A673 (cell line): ENCODE results near the gene KRAS. TPM values are rescaled to one million over a fixed set of nuclear protein-coding genes. Genes with fewer than 3 reads are reported as not detected.

ENCODE experiments used
- BruUV-seq: library from RNA; stranded (reverse); fragments of 400-500 nt; replicated peaks from 2 replicates; lab custom pipeline; 2021; lab: Mats Ljungman, UMichigan
- CTCF ChIA-PET: fragments of 300-600 bp; sonication (Branson Sonifier 250); formaldehyde crosslinking; loops from one replicate; lab custom pipeline; 2022; ENCODE audit warnings: antibody characterized with exemption; lab: Charles Lee
- POLR2A ChIA-PET: fragments of 300-600 bp; sonication (Branson Sonifier 250); formaldehyde crosslinking; loops from one replicate; lab custom pipeline; 2022; ENCODE audit warnings: antibody characterized with exemption; ENCODE audit not compliant: low non-redundant PET; lab: Charles Lee
- DNase-seq: peaks from one replicate; pipeline ENCODE4 v3.0.0-alpha.2; 2015; ENCODE audit warnings: low spot score
- H3K27ac ChIP-seq: fragments of 200-600 bp; sonication (generic); 2 replicates; pipeline ENCODE4 v1.5.1; 2016; ENCODE audit warnings: mixed run types, low read depth, mild to moderate bottlenecking, mixed read lengths, antibody characterized with exemption, low read length; ENCODE audit not compliant: poor library complexity, severe bottlenecking
- H3K27me3 ChIP-seq: fragments of 200-600 bp; sonication (generic); replicated peaks from 2 replicates; pipeline ENCODE4 v1.6.1; 2017; ENCODE audit warnings: mixed run types, low read depth, mild to moderate bottlenecking, mixed read lengths, antibody characterized with exemption, low read length; ENCODE audit not compliant: insufficient read depth, poor library complexity
- H3K36me3 ChIP-seq: fragments of 200-600 bp; sonication (generic); 2 replicates; pipeline ENCODE4 v1.6.1; 2016; ENCODE audit warnings: mixed run types, mild to moderate bottlenecking, mixed read lengths, antibody characterized with exemption, low read length; ENCODE audit not compliant: insufficient read depth, poor library complexity, severe bottlenecking
- H3K4me1 ChIP-seq: fragments of 200-600 bp; sonication (generic); 2 replicates; pipeline ENCODE4 v1.6.1; 2017; ENCODE audit warnings: mixed run types, mild to moderate bottlenecking, mixed read lengths, antibody characterized with exemption, low read length; ENCODE audit not compliant: insufficient read depth, poor library complexity, severe bottlenecking
- H3K4me3 ChIP-seq: fragments of 200-600 bp; sonication (generic); 2 replicates; pipeline ENCODE4 v1.5.1; 2016; ENCODE audit warnings: low read depth, mixed run types, mild to moderate bottlenecking, mixed read lengths, low read length; ENCODE audit not compliant: poor library complexity, severe bottlenecking
- H3K9me3 ChIP-seq: fragments of 200-600 bp; sonication (generic); 2 replicates; pipeline ENCODE4 v1.6.1; 2016; ENCODE audit warnings: mixed run types, low read depth, mild to moderate bottlenecking, mixed read lengths, antibody characterized with exemption, low read length; ENCODE audit not compliant: poor library complexity, severe bottlenecking
- EZH2 ChIP-seq: fragments of 200-600 bp; sonication (generic); IDR thresholded peaks from 2 replicates; pipeline ENCODE4 v1.6.1; 2017; ENCODE audit warnings: borderline replicate concordance, low read depth, mild to moderate bottlenecking, mixed read lengths, antibody characterized with exemption, low read length; ENCODE audit not compliant: poor library complexity, severe bottlenecking
- intact Hi-C: fragments of 100-400 bp; cut with micrococcal nuclease; formaldehyde crosslinking; loops from one replicate; pipeline ENCODE4 v1.10.0; 2022; ENCODE audit not compliant: unreplicated experiment
- total RNA-seq: library from RNA; stranded (reverse); gene quantifications from 2 replicates; pipeline ENCODE4 v1.2.3, GENCODE V29; 2021
- TF ChIP-seq, protein P1 (sequence below): fragments of 300-800, 200-600 bp; sonication (generic); conservative IDR thresholded peaks from 2 replicates; pipeline ENCODE4 v1.5.1; 2017; ENCODE audit warnings: low read depth, mild to moderate bottlenecking, antibody characterized with exemption, low read length, moderate library complexity, mixed read lengths

KRAS gene
- total RNA-seq, 1 experiment from 2014 or later = 25.2 TPM

DNA sequence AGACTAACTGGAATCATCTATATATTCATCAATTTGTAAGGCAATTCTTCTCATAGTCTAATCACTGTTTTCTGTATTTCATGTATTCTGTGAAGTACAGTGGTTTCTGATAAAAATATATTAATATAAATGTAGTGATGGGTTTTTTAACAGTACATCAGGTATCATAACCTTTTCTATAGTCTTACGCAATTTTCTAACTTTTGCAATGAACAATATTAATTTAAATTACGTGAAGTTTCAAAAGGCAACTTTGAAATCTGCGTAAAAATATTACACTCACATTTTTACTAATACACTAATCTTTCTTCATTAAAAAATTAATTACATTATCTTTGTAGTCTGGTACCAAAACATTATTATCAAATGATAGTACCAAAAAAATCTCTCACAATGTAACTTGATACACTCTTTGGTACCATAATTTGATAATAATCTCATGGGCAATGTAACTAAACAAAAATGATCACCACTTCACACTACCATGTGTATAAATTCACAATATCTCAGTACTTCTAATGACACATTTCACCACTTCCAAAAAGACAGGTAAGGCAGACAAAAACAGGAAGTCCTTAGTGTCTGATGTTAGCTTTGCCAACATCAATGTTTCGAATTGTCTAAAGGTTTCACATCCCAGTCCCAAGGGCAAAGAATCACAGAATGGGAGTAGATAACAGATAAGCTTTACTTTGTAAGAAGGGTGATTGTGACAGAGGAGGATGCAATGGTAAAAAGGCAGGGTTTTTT lies 64.5 kb downstream of the KRAS start:
- Histone ChIP-seq H3K4me1 (no peaks in the 10 kb centered on the region), H3K4me3 (no peak overlapping the region), H3K9me3 (no peaks in the 10 kb centered on the region), H3K27me3 (no peaks in the 10 kb centered on the region), H3K27ac (no peak overlapping the region), H3K36me3 (no peaks in the 10 kb centered on the region)
- ChIA-PET CTCF (no interaction called here), POLR2A (no interaction called here)
- no TSS peak for BruUV-seq
- DNase-seq = no peak
- TF ChIP-seq, protein P1, sequence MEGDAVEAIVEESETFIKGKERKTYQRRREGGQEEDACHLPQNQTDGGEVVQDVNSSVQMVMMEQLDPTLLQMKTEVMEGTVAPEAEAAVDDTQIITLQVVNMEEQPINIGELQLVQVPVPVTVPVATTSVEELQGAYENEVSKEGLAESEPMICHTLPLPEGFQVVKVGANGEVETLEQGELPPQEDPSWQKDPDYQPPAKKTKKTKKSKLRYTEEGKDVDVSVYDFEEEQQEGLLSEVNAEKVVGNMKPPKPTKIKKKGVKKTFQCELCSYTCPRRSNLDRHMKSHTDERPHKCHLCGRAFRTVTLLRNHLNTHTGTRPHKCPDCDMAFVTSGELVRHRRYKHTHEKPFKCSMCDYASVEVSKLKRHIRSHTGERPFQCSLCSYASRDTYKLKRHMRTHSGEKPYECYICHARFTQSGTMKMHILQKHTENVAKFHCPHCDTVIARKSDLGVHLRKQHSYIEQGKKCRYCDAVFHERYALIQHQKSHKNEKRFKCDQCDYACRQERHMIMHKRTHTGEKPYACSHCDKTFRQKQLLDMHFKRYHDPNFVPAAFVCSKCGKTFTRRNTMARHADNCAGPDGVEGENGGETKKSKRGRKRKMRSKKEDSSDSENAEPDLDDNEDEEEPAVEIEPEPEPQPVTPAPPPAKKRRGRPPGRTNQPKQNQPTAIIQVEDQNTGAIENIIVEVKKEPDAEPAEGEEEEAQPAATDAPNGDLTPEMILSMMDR = no peak
- TF ChIP-seq EZH2 = no peak
- intact Hi-C loops = no loop called here

DNA sequence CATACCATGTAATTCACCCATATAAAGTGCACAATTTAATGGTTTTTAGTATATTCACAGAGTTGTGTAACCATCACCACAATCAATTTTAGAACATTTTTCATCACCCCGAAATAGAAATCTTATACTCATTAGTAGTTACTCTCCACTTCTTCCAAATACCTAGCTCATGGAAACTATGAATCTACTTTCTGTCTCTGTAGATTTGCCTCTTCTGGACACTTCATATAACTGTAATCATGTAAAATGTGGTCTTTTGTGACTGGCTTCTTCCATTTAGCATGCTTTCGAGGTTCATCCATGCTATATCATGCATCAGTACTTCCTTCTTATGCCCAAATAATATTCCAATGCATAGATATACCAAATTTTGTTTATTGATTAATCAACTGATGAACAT lies 66.6 kb downstream of the KRAS start:
- no TSS peak for BruUV-seq
- H3K27ac ChIP-seq = no peak overlapping the region
- no peak overlapping the region for H3K4me3 ChIP-seq
- CTCF ChIA-PET = no interaction called here
- DNase-seq = no peak
- no peaks in the 10 kb centered on the region for H3K27me3 ChIP-seq
- no peaks in the 10 kb centered on the region for H3K9me3 ChIP-seq
- POLR2A ChIA-PET = no interaction called here
- no peaks in the 10 kb centered on the region for H3K36me3 ChIP-seq
- intact Hi-C loops = no loop called here
- TF ChIP-seq, protein P1 = no peak
- H3K4me1 ChIP-seq = no peaks in the 10 kb centered on the region

DNA sequence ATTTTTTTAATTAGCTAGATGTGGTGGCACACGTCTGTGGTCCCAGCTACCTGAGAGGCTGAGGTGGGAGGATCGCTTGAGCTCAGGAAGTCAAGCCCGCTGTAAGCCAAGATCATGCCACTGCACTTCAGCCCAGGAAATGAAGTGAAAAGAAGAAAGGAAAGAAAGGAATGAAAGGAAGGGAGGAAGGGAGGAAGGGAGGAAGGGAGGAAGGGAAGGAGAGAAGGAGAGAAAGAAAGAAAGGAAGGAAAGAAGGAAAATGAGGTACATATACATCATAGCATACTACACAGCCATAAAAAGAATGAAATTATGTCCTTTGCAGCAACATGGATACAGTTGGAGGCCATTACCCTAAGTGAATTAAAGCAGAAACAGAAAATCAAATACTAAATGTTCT lies 68.0 kb downstream of the KRAS start:
- DNase-seq = no peak
- CTCF ChIA-PET = no interaction called here
- POLR2A ChIA-PET = no interaction called here
- H3K27me3 ChIP-seq = no peaks in the 10 kb centered on the region
- no peaks in the 10 kb centered on the region for H3K4me1 ChIP-seq
- no peak overlapping the region for H3K4me3 ChIP-seq
- no peaks in the 10 kb centered on the region for H3K36me3 ChIP-seq
- BruUV-seq = no TSS peak
- H3K27ac ChIP-seq = no peak overlapping the region
- TF ChIP-seq EZH2 = no peak
- TF ChIP-seq, protein P1 = no peak
- no peaks in the 10 kb centered on the region for H3K9me3 ChIP-seq
- intact Hi-C loops = no loop called here
